Brain microvascular endothelial cell (primary cell): ENCODE data around the gene KRT73.

Experiments
- DNase-seq: peaks from one replicate; pipeline ENCODE4 v3.0.0-alpha.2; 2020
- H3K27ac ChIP-seq: fragments of 250-450 bp; sonication (Bioruptor Pico); 2 replicates; pipeline ENCODE4 v1.5.1; 2020; ENCODE audit warnings: mild to moderate bottlenecking, moderate library complexity
- H3K27me3 ChIP-seq: fragments of 250-450 bp; sonication (Bioruptor Pico); replicated peaks from 2 replicates; pipeline ENCODE4 v1.5.1; 2020; ENCODE audit warnings: mild to moderate bottlenecking
- H3K36me3 ChIP-seq: fragments of 250-450 bp; sonication (Bioruptor Pico); replicated peaks from 2 replicates; pipeline ENCODE4 v1.5.1; 2020; ENCODE audit warnings: mild to moderate bottlenecking
- H3K4me3 ChIP-seq: 2 replicates; pipeline ENCODE4 v1.5.1; 2011; ENCODE audit warnings: low read depth, mild to moderate bottlenecking, control low read depth, low read length, moderate library complexity
- in situ Hi-C: cut with HindIII; loops from 2 replicates; pipeline ENCODE4 v1.10.0; 2017; ENCODE audit warnings: low sequenced_read_pairs, low pct_ligation_motif_present
- TF ChIP-seq, protein P1 (sequence below): IDR thresholded peaks from 2 replicates; pipeline ENCODE4 v1.5.1; 2011; ENCODE audit warnings: low read depth, mild to moderate bottlenecking, moderate library complexity, low read length, control low read depth, inconsistent platforms; ENCODE audit errors: missing control alignments

The KRT73 gene

DNA sequence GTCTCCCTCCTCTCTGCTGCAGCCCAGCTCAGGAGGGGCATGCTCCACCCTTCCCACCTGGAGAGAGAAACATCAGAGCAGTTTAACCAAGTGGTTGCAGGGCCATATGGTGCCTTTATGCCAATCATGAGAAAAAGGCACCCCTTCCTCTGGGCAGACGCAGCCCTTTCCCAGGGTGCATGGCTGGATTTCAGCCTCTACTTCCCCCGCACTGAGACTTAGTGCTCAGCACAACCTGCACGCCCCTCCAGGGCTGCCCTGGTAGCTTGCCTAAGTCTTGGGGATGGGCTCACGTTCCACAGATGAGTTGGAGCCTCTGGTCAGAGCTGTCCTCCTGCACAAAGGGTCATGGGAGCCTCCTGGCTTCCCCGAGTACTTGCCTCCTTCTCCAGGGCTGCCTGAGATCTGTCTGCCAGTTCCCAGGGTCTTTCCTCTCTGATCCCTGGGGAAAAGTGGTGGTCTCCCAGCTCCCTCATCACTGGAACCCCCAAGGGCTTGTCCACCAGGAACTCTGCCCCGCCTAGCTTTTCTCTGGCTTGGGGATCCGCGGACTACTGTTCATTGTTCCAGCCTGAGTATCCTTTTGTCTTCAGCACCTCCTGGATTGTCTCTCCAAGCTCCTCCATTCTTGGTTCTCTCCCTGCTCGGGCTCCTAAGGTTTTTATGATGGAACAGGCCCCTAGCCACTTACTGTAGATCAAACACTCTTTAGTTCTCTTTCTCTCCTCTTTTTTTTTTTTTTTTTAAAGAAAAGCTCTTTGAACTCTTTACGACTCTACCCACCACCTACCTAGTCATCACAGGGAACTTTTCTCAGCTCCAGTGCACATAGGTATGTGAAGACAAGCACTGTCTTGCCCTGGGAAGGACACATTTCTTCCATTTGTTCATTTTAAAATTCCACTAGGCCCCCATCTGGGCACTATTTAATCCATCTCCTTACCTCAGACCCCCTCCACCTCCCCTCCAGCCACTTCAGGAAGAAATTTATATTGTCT is 38.6 kb downstream of the KRT73 start:
- Histone ChIP-seq H3K4me3 (no peak overlapping the region), H3K27ac (no peak overlapping the region), H3K36me3 (no peaks in the 10 kb centered on the region), H3K27me3 (peaks cover 2% of the 10 kb centered on the region)
- TF ChIP-seq, protein P1, sequence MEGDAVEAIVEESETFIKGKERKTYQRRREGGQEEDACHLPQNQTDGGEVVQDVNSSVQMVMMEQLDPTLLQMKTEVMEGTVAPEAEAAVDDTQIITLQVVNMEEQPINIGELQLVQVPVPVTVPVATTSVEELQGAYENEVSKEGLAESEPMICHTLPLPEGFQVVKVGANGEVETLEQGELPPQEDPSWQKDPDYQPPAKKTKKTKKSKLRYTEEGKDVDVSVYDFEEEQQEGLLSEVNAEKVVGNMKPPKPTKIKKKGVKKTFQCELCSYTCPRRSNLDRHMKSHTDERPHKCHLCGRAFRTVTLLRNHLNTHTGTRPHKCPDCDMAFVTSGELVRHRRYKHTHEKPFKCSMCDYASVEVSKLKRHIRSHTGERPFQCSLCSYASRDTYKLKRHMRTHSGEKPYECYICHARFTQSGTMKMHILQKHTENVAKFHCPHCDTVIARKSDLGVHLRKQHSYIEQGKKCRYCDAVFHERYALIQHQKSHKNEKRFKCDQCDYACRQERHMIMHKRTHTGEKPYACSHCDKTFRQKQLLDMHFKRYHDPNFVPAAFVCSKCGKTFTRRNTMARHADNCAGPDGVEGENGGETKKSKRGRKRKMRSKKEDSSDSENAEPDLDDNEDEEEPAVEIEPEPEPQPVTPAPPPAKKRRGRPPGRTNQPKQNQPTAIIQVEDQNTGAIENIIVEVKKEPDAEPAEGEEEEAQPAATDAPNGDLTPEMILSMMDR: no peak
- no peak for DNase-seq
- in situ Hi-C loops: no loop called here

DNA sequence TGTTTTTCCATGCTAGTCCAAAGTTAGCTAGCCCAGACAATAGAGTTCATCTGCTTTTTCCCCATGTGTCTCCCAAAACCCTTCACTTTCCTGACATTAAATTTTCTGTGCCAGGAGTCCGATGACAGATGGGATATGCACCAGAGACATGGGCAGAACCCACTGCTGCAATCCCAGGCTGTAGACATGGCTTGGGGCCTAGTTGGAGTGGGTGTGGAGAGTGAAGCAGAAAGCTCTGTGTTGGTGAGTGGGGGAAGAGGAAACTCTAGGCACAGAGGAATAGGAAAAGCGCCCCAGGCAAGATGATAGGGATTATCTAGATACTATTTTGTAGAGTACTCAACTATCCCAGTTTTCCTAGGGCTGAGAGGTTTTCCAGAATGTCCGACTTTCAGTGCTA is 39.9 kb downstream of the KRT73 start:
- no peak overlapping the region for H3K27ac ChIP-seq
- TF ChIP-seq, protein P1: no peak
- no peak overlapping the region for H3K4me3 ChIP-seq
- peaks cover 2% of the 10 kb centered on the region for H3K27me3 ChIP-seq
- in situ Hi-C loops: no loop called here
- H3K36me3 ChIP-seq: no peaks in the 10 kb centered on the region
- DNase-seq: no peak

DNA sequence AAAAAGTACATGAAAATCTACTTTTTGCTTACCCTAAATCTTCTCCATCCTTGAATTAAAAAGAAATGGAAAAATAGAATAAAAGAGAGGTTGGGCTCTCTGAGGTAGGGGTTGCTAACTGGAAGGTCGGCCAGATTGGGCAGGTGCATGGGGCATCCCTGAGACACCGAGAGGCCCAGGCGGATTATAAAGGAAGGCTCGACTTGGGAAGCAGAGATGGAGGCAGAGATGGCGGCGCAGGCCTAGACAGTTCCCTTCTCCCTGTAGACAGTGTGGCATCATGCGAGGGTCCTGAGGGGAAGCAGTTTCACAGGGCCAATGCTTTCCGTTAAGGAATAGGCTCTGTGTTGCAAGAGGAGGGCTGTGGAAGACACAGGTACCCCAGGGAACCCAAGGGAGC is 41.0 kb downstream of the KRT73 start:
- H3K4me3 ChIP-seq: no peak overlapping the region
- H3K27ac ChIP-seq: no peak overlapping the region
- DNase-seq: no peak
- TF ChIP-seq, protein P1: no peak
- no peaks in the 10 kb centered on the region for H3K36me3 ChIP-seq
- peaks cover 2% of the 10 kb centered on the region for H3K27me3 ChIP-seq
- in situ Hi-C loops: no loop called here

DNA sequence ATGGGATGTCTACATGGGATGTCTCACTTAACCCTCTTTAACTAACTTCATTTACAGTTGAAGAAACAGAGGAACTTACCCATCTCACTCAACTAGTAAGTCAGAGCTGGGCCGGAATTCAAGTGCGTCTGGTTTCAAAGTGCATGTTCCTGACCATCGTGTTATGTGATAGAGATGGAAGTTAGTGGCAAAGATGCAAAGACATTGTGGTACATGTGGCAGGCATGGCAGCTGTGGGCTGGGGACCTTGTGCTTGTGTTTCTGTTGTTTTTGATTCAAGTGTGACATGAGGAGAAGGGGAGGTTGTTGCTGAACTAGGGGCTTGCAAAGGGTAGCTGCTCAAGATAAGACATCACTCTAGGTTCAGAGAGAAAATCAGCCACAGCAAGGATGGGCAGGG is 42.4 kb downstream of the KRT73 start:
- DNase-seq: no peak
- Histone ChIP-seq H3K36me3 (no peaks in the 10 kb centered on the region), H3K27me3 (peaks cover 2% of the 10 kb centered on the region), H3K27ac (no peak overlapping the region), H3K4me3 (no peak overlapping the region)
- TF ChIP-seq, protein P1: no peak
- in situ Hi-C loops: no loop called here

DNA sequence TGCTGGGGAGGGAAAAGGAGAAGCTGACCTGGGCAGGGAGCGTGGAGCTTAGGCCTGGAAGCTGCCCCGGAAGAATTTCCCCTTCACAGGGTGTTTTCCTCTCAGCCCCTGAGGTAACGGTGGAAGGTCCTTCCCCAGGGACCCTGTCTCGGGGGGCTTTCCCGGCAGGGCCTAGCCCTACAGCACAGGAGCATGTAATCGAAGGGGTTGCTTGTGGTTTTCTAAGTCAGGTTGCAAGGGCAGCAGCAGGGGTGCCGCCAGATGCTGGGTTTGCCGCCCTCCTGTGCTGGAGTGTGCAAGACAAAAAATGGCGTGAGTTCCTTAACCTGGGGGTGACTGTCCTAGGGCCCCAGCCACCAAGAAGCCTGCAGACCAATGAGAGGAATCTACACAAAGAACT is 43.1 kb downstream of the KRT73 start:
- in situ Hi-C loops: no loop called here
- Histone ChIP-seq H3K4me3 (no peak overlapping the region), H3K27me3 (peaks cover 2% of the 10 kb centered on the region), H3K36me3 (no peaks in the 10 kb centered on the region), H3K27ac (no peak overlapping the region)
- TF ChIP-seq, protein P1: no peak
- no peak for DNase-seq

DNA sequence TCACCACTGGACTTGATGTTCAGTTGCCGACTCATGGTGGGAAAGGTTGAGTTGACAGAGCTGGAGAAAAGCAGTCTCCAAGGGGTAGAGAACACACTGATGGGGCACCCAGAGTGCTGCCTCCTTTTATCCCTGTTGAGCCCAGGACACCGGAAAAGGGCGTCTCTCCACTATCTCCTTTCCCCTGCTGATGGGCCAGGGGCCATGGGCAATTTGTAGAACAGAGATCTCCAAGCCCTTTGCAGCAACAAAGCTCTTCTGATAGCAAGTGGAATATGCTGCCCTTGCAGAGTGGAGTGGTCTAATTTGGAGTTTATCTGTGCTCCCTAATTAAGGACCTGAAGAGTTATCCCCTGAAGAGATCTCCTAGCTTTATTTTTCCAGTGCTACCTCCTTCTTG is 44.6 kb downstream of the KRT73 start, which contains the start of gene KRT74:
Gene KRT74 (minus strand): TSS at position 101 of the 400 bp plus-strand sequence. CDS start 66 bp downstream, at position 35.
- H3K27me3 ChIP-seq: peaks cover 2% of the 10 kb centered on the region
- H3K27ac ChIP-seq: no peak within 1 kb of the TSS
- TF ChIP-seq, protein P1: no peak
- no peak within 1 kb of the TSS for H3K4me3 ChIP-seq
- no peaks in the 10 kb centered on the region for H3K36me3 ChIP-seq
- in situ Hi-C loops: no loop called here
- DNase-seq: no peak
